ENCODE results near the gene SLC7A1.

DNA sequence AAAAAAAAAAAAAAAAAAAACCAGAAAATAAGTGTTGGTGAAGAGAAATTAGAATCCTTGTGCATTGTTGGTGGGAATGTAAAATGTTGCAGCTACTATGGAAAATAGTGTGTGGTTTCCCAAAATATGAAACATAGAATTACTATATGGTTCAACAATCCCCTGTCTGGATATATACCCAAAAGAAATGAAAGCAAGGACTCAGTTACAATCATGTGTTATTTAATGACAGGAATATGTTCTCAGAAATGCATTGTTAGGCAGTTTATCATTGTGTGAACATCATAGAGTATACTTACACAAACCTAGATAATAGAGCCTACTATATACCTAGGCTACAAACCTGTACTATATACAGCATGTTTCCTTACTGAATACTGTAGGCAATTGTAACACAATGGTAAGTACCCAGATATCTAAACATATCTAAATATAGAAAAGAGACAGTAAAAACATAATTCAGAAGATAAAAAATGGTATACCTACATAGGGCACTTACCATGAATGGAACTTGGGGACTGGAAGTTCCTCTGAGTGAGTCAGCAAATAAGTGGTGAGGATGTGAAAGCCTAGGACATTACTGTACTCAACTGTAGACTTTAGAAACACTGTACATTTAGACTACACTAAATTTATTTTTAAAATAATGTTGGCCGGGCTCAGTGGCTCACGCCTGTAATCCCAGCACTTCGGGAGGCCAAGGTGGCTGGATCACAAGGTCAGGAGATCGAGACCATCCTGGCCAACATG is 25.7 kb upstream of the SLC7A1 start:
- TF ChIP-seq, protein P1, sequence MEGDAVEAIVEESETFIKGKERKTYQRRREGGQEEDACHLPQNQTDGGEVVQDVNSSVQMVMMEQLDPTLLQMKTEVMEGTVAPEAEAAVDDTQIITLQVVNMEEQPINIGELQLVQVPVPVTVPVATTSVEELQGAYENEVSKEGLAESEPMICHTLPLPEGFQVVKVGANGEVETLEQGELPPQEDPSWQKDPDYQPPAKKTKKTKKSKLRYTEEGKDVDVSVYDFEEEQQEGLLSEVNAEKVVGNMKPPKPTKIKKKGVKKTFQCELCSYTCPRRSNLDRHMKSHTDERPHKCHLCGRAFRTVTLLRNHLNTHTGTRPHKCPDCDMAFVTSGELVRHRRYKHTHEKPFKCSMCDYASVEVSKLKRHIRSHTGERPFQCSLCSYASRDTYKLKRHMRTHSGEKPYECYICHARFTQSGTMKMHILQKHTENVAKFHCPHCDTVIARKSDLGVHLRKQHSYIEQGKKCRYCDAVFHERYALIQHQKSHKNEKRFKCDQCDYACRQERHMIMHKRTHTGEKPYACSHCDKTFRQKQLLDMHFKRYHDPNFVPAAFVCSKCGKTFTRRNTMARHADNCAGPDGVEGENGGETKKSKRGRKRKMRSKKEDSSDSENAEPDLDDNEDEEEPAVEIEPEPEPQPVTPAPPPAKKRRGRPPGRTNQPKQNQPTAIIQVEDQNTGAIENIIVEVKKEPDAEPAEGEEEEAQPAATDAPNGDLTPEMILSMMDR (IDR thresholded peaks at IDR 0.05; ENCODE audit: insufficient read depth, low read depth, low read length): no peak
- TF ChIP-seq EZH2 (IDR thresholded peaks at IDR 0.05; ENCODE audit: insufficient read depth, low read length): no peak
